Measurements from ENCODE around the gene SUSD1.
"Not testable (repeated sequence)": the region's sequence is repeated elsewhere in the genome, so short reads cannot be mapped to it uniquely, and the experiment has no call there.

The SUSD1 gene

DNA sequence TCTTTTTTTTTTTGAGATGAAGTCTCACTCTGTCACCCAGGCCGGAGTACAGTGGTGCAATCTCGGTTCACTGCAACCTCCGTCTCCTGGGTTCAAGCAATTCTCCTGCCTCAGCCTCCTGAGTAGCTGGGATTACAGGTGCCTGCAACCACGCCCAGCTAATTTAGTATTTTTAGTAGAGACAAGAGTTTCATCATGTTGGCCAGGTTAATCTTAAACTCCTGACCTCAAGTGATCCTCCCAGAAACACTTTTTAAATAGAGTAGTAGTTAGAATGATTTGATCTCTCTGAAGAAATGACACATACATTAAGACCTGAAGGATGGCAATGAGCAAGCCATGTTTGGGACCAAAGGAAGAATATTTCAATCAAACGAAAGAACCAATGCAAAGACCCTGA, 46.7 kb downstream of the SUSD1 start:
- not testable (repeated sequence) for DNase-seq

DNA sequence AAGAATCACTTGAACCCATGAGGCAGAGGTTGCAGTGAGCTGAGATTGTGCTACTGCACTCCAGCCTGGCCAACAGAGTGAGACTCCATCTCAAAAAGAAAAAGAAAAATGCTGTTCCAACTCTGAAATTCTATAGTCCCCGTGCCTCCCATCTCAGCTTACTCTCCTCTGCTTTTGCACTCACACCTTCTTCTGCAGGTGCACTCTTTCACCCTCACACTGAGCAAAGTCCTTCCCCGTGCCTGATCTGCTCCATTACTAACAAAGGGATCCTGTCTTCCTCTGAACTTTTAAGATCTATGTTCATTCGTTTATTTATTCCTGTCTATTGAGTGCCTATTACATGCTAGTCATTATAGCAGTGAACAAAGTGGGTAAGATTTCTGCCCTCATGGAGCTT, 47.8 kb downstream of the SUSD1 start:
- no peak for DNase-seq

DNA sequence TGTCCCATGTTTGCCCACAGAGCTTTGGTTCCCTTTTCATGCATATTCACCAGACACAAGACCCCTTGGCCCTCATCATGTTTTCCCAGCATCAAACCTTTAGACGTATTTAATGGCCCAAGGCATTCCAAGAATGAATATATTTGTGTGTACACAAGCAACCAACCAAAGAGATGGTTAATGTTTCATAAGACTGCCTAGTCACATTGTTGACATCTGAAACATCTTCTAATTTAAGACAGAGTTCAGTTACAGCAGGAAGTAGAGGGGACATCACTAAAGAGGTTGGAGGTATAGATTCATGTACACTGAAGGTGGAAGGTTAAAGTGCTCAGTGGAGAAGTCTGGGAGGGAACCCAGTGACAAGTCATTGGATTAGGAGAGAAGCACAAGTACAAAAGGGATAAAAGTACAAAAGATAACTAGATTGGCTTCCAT, 49.1 kb downstream of the SUSD1 start:
- DNase-seq, result no peak

DNA sequence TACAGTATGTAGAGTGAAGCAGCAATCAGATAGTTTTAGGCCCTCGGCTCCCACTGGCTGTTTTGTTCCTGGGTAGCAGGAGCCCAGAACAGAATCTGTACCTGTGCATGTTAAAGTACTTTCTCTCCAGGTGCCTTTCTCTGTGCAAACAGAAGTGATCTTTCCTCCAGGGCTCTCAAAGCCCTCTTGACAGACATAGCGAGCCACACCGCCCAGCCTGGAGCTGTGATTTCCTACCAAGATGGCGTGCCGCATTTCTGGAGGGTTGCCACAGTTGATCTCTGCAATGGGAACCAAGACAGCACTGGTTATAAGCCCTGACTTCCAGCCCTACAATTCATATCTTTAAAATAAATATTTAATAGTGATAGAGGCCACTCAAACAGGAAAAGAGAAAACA, 50.9 kb downstream of the SUSD1 start:
- no peak for DNase-seq

DNA sequence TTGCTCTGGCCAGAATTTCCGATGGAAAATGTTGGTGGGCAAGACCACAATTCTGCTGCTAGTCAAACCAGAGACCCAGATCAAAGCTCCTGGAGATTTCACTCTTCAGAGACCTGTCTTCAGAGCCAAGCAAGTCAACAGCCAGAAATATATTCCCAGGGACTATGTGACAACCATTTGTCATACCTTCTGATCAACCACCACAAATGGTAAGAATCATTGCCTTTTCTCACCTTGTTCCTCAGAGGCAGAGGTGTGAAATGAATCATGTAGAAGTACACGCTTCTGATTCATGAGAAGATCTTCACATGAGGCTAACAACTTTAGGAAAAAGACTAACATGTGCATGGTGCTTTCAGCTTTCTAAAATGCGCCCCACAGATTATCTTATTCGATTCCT, 53.5 kb downstream of the SUSD1 start:
- no peak for DNase-seq

DNA sequence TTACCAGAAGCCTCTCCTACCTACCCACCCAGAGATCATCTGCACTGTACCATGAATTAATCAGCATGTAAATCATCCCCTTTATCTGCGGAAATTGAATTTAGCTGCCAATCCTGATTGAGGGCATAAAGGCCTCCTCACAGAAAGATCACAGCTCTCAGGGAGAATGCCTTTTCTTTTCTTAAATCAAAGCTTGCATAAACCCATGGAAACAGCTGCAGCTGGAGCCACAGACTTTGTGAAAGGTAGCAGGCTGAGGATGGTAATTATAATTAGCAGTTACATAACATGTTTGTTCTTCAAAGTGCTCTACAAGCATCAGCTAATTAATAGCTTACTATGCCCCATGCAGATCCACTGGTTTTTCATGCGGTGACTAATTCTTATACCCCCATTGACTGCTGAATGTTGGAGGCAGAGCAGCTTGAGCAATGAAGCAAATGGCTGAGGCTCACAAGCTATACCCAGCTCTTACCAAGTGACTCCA, 54.6 kb downstream of the SUSD1 start:
- DNase-seq, result peak; percentile 80

DNA sequence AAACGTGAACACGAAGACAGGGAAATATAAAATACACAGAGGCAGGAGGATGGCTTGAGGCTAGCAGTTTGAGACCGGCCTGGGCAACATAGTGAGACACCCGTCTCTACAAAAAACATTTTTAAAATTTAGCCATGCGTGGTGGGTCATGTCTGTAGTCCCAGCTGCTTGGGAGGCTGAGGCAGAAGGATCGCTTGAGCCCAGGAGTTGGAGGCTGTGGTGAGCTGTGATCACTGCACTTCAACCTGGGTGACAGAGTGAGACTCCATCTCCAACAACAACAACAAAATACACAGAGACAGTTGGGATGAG, 55.1 kb downstream of the SUSD1 start:
- DNase-seq, result no peak

DNA sequence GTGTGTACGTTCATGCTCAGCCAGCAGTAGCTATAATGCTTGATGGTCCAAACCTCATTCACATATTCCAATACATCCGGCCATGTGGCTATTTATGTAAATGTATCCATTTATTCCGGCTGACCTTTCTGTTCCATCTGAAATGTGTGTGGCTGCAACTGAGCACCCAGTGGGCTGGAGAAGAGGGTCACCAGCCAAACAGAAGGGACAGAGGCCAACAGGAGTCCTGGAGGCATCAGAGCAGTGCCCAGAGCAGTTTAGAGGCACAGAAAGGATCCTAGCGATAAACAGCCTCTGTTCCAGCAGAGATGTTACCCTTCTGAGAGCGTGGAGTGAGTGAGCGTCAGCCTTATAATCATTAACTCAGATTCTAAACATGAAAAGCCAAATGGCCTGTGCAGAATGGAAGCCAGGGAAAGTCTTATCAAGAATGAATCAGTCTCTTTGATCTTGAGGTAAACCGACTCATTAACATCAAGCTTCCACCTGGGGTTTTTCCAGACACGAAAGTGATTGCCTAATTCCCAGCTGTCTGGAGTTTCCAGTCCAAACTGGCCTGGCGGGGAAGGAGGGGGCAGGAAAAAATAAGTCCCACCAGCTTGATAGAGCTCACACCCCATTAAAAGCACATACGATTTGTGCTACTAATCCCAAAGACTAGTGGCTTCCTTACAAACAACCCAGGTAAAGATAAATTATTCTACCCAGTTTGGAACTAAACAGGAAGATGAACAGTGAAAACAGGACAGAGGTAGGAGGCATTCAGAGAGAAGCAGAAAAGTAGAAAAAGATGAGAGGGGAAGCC, 55.7 kb downstream of the SUSD1 start:
- peak; percentile 78 for DNase-seq

DNA sequence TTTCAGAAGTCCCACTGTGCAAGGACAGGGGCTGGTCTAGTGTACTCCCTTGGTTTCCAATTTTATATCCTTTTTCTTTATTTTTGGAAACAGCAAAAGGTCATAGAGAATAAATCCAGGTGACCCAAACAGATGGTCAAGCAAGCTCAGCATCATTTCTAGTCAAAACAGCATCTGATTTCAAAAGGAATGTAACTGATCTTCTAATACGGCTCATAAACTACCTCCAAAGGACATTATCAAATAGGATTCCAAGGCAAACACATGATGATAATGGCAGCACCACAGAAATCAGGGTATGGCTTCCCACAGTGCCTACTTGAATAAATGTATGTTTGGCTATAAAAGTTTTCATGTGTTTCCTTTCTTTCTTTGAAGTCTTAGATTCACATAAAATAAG, 57.1 kb downstream of the SUSD1 start:
- no peak for DNase-seq

DNA sequence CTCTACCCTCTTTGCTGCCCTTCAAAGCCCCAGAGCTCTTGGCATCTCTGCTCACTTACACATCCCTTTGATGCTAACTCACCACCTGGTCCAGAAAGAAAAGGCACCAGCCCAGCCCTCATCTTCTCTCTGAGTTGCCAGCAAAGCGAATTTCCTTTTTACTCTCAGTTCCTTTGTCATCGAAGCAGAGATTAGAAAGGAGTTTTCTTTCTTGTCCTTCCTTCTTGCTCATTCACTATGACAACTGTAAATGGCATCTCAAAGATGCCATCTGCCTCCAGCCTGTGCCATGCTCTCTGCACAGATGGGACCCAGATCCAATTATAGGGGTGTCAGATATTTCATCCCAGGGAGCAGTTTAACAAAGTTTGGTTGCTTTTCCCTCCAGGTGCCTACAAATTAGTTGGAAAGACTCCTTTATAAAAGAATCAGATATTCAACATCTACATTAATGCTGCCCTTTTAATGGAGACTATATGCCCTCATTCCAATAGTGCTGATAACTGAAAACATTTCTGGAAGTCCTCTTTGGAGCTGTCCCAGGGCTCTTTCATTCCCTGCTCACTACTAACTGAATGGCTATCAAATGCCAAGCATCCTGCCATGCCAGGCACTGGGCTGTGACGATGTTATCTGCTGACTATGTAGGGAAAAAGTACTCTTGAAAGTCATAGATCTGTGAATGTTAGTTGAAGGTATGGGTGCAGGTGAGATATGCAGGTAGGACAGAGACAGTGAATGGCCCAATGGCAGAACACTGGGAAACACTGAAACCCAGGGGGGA, 58.9 kb downstream of the SUSD1 start:
- peak; percentile 59 for DNase-seq

DNA sequence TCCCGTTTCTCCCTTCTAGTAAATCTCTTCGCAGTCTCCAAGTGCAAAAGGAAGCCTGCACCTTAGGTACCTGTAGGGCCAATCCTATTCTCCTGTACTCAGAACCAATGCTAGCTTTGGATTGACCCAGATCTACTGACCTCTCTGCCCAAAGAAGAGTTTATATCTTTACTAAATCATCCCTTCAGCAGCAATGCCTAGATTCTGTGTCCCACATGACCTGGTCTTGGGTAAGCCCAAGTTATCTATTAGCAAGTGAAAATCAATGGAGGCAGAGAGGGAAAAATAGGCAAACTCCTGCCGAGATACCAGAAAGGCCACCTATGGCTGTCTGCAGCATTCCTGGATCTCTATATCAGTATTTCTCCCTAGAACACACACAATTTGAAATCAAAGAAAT, 60.0 kb downstream of the SUSD1 start:
- no peak for DNase-seq

DNA sequence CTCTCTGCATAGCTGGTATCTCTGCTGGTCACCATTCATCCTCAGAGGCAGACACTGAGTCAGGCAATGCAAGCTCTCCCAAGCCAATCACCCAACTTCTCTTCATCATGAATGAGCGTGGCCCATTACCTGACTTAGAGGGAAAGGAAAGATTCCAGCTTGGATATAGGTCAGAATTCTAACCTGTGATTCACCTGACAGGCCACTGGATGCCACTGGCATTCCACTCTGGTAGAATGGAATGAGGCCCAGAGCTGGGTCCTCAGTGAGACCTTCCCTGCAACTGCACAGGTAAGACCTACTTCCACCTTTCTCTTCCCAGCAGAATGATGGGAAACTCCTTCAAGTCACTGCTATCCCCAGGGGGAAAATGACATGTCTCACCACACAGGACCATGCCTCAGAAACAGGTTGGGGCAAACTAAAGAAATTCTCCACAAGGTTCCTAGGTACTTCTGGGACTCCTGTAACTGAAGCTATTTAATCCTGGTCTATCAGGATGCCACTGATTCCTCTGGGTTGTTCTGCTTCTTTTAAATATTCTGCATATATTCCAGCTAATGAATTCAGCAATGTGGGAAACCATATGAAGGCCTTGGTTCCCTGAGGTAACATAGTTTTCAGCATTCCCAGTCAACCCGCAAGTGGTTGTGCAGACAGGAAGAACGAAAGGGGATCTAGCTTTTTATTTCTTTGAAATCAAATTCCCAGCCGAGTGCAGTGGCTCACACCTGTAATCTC, 62.0 kb downstream of the SUSD1 start:
- DNase-seq, result peak; percentile 13

DNA sequence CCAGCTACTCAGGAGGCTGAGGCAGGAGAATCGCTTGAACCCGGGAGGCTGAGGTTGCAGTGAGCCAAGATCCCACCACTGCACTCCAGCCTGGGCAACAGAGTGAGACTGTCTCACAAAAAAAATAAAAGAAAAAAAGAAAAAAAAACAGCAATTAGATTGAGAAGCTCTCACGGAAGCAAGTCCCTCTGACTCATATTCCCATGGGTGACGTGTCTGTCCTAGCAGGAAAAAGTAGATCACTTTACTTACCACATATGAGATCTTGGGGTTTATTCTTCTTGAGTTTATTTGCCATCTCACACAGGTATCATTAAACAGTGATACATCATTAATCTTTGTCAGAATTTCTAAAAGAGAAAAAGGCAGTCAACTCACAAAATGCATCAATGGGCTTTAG, 62.6 kb downstream of the SUSD1 start:
- no peak for DNase-seq

DNA sequence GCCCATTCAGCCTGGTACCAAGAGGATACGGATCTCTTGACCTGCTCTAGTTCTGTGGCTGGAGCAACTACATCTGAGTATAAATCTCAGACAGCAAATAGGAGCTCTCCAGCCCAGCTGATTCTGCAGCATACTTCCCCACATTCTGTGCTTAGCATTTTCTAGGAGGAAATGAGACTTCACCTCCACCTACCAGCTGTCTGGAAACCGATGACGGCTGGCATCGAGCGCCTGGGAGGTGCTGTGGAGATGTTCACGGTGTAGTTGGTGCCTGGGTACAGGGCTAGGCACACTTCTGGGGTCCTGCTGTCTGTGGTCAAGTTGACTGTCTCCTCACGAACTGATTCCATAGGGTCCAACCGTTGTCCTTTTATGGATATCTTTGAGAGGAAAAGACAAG, 63.6 kb downstream of the SUSD1 start:
- DNase-seq, result no peak

DNA sequence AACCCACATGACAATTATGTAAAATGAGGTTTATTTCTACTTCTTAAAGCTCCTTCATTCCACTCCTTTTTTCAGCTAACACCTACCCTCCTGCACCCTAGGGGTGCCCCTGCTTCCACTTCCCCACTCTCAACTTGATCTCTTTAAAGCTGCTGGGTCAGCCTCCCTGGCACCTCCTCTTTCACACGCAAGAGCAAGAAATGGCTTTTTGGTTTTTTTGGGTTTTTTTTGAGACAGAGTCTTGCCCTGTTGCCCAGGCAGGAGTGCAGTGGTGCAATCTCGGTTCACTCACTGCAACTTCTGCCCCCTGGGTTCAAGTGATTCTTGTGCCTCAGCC, 64.4 kb downstream of the SUSD1 start:
- no peak for DNase-seq

DNA sequence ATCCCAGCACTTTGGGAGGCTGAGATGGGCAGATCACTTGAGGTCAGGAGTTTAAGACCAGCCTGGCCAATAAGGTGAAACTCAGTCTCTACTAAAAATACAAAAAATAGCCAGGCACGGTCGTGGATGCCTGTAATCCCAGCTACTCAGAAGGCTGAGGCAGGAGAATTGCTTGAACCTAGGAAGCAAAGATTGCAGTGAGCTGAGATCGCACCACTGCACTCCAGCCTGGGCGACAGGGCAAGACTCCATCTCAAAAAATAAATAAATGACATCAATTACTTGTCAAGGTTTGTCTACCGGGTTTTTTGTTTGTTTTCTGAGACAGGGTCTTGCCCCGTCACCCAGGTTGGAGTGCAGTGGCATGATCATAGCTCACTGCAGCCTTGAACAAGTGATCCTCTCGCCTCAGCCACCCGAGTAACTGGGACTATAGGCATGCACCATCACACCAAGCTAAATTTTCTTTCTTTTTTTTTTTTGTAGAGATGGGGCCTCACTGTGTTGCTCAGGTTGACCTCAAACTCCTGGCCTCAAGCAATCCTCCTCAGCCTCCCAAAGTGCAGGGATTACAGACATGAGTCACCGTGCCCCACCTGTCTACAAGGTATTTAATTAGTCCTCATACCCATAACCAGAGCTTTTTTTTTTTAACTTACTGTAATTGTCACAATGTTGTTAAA, 64.9 kb downstream of the SUSD1 start:
- peak; percentile 45 for DNase-seq

DNA sequence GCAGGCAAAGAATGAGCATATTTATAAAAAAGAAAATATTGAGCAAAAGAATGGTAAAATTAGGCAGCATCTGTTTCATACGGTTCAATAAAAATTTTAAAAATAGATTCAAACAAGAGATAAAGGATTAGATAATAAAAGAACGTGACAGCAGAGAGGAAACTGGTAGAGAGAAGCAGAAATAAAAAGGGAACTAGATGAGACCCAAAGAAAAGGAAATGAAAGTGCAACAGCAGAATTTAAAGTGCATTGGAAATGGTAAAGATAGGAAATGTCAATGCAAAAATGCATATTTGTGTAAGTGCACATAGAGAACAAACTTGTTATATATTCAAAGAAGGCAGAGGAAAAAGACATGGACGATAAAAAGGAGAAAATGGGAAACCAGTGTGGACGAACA, 70.2 kb downstream of the SUSD1 start:
- no peak for DNase-seq

DNA sequence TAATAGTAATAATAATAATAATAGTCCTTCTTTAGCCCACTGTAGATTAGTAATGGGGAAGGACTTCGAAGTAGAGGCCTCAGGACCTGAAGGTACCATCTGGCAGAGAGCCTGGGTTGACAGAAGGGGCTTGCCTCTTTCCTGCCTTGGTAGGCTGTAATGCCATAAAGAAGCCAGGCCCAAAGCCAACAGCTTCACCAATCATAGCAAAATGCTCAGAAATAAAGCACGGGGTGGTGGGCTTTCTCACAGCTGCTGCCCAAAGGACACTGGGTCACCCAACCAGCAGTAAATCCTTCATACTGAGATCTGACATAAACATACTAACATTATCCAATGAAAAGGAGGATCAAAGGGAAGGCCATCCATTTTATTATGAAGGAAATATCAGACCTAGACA, 70.7 kb downstream of the SUSD1 start:
- peak; percentile 44 for DNase-seq

DNA sequence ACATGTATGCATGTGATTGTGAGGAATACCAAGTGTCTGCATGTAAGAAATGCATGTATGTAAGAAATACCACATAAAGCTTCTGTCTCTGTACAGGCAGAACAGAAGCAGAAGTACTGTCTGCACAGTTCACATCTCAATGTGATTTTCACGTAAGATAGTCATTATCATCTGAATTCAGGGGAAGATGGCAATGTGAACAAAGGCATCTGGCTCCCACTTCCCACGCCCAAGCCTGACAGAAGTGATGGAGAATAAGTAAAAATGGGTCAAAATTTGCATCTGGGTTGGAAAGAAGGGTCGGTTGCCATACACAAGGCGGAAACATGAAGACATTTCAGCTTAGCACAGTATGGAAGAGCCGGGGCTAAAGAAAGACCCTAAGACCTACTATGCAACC, 71.7 kb downstream of the SUSD1 start:
- DNase-seq, result no peak

DNA sequence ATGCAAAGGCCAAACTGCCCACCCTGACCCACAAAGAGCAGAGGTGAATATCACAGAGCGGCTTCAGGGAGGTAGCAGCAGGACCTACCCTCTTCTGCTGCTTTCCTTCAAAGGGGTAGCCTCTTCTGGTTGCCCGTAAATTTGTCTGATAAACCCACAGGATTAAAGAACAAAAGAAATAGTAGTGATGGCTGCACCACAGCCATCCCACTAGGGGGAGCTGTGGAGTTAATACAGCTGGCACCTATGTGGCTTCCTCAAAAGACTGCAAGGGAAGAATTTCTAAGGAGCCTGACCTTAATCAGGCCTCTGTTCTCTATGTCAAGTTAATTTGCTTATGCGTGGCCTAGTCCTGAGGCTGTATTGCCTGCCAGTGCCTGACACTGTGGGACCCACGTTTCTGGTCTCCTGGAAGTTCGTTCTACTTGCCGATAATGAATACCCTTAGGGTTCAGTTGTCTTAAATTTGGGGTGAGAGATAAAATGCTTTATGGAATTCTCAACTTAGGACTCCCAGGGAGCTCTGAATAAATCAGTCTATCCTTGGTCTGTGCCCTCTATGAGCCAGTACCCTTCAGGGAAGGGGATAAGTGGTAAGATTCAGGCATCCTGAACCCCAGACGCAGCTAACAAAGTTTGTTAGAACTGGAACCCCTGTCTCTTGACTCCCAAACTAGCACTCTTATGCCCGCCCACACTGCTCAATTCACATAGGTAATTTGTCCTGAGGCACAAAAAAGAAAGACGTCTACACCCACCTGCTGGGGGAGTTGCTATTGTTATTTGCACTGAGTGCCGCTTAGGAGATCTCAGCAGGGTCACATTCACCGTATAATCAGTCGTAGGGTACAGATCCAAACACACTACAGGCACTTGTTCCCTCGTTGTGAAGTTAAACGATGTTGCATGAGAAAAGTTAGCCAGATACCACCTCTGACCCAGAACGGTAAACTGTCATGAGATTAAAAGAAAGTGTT, 77.1 kb downstream of the SUSD1 start:
- peak; percentile 93 for DNase-seq

DNA sequence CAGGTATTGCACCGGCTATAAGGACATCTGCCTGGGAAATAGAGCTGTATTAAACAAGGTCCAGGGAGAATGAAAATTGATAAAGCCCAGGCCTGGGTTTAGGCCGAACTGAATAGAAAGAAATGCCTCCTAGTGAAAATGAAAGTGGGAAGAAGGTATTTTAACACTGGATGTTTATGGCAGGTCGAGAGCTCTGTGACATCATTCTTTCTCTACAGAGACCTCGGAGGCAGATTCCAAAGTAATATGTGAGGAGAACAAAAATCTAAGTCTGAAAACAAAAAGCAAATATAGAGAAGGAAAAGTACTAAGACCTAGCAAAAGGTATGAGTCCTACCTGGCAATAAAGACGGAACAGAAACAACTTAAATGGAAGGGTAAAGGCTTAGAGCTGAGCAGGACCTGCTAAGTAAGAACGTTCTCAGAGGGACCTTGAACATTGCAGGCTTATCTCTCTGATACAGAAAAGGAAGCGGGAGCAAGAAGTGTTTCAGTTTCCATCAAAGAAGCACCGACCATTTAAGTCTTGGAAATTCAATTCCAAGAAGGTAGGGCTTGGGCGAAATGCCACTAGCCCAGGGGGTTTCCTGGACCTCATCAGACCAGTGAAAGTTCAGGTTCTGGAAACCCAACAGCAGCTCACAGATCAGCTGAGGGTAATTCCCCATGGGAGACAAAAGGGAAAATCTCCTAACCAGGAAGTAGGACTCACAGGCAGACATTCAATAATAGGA, 80.0 kb downstream of the SUSD1 start:
- no peak for DNase-seq
